Tibial nerve (tissue), 4 donors: ENCODE results near the gene FNIP2.

Experiments
- CTCF ChIP-seq, 5 experiments: fragments of 200-600 bp in 3 of 5; fragments of 450-650 bp in 2 of 5; sonication (generic) in 3 of 5; IDR thresholded peaks; one replicate each; pipeline ENCODE4 v1.5.1; 2016 to 2019; ENCODE audit warnings: antibody characterized with exemption in 5 of 5, mild to moderate bottlenecking in 3 of 5, moderate library complexity in 2 of 5
- EP300 ChIP-seq, 2 donors: sonication (generic); formaldehyde crosslinking; IDR thresholded peaks; one replicate each; pipeline ENCODE4 v1.6.1; 2017; ENCODE audit warnings: antibody characterized with exemption in 2 of 2, mild to moderate bottlenecking in 1 of 2
- POLR2A ChIP-seq, 2 donors: fragments of 450-650 bp; IDR thresholded peaks; one replicate each; pipeline ENCODE4 v1.6.1; 2017; ENCODE audit warnings: antibody characterized with exemption in 2 of 2, mild to moderate bottlenecking in 2 of 2, moderate library complexity in 2 of 2

GRCh38 chr4:158869001-158869400 is 100.2 kb downstream of the FNIP2 start:
- TF ChIP-seq CTCF (IDR thresholded peaks at IDR 0.05) (no peak), EP300 (IDR thresholded peaks at IDR 0.05) (no peak), POLR2A (IDR thresholded peaks at IDR 0.05) (no peak)
